Measurements from ENCODE around the gene NEGR1.

NEGR1 gene

GRCh38 chr1:72284084-72284347 is 1.7 kb upstream of the NEGR1 start:
- TF ChIP-seq CTCF (conservative IDR thresholded peaks at IDR 0.05; ENCODE audit: low read length), result no peak
- TF ChIP-seq EZH2phosphoT487 (IDR thresholded peaks at IDR 0.05; ENCODE audit: borderline replicate concordance), result no peak
- H3K9ac ChIP-seq (ENCODE audit: low read depth, low read length, poor library complexity, severe bottlenecking), result peak overlapping the region; percentile 92
- no peaks in the 10 kb centered on the region for H3K9me2 ChIP-seq (replicated peaks; ENCODE audit: low read depth, low read length)
- H3K4me2 ChIP-seq (ENCODE audit: low read depth, low read length, poor library complexity, severe bottlenecking), result peak overlapping the region; percentile 87
- H4K20me1 ChIP-seq (ENCODE audit: insufficient read depth, low read length, poor library complexity, severe bottlenecking), result no peaks in the 10 kb centered on the region
- H3K9me3 ChIP-seq (ENCODE audit: insufficient read depth, low read depth, low read length), result no peaks in the 10 kb centered on the region
- no peaks in the 10 kb centered on the region for H3K36me3 ChIP-seq (ENCODE audit: insufficient read depth, low read length)
- no peaks in the 10 kb centered on the region for H3K79me2 ChIP-seq (ENCODE audit: insufficient read depth, low read length)
- peaks cover 56% of the 10 kb centered on the region for H3K4me1 ChIP-seq (ENCODE audit: insufficient read depth, low read length, poor library complexity, severe bottlenecking)
- H2AFZ ChIP-seq (ENCODE audit: low read length), result peak overlapping the region; percentile 100
- H3K4me3 ChIP-seq (ENCODE audit: low read length, poor library complexity, severe bottlenecking), result peak overlapping the region; percentile 99
- H3K27me3 ChIP-seq (ENCODE audit: insufficient read depth, low read length, poor library complexity, severe bottlenecking), result no peaks in the 10 kb centered on the region
- peaks cover 6% of the 10 kb centered on the region; the same call in 1 of the 2 replicates for H3F3A ChIP-seq (ENCODE audit: low read depth)

GRCh38 chr1:72283307-72284083 is 1.2 kb upstream of the NEGR1 start:
- Histone ChIP-seq H3K9ac (ENCODE audit: low read depth, low read length, poor library complexity, severe bottlenecking) (peak overlapping the region; percentile 92), H3K9me2 (replicated peaks; ENCODE audit: low read depth, low read length) (no peaks in the 10 kb centered on the region), H3K9me3 (ENCODE audit: insufficient read depth, low read depth, low read length) (no peaks in the 10 kb centered on the region), H3F3A (ENCODE audit: low read depth) (peaks cover 6% of the 10 kb centered on the region; the same call in 1 of the 2 replicates), H3K36me3 (ENCODE audit: insufficient read depth, low read length) (no peaks in the 10 kb centered on the region), H3K4me2 (ENCODE audit: low read depth, low read length, poor library complexity, severe bottlenecking) (peak overlapping the region; percentile 87), H3K79me2 (ENCODE audit: insufficient read depth, low read length) (no peaks in the 10 kb centered on the region), H2AFZ (ENCODE audit: low read length) (peak overlapping the region; percentile 100), H4K20me1 (ENCODE audit: insufficient read depth, low read length, poor library complexity, severe bottlenecking) (no peaks in the 10 kb centered on the region), H3K4me1 (ENCODE audit: insufficient read depth, low read length, poor library complexity, severe bottlenecking) (peaks cover 56% of the 10 kb centered on the region), H3K4me3 (ENCODE audit: low read length, poor library complexity, severe bottlenecking) (peak overlapping the region; percentile 99), H3K27me3 (ENCODE audit: insufficient read depth, low read length, poor library complexity, severe bottlenecking) (no peaks in the 10 kb centered on the region)
- no peak for TF ChIP-seq EZH2phosphoT487 (IDR thresholded peaks at IDR 0.05; ENCODE audit: borderline replicate concordance)
- no peak for TF ChIP-seq CTCF (conservative IDR thresholded peaks at IDR 0.05; ENCODE audit: low read length)

- Histone ChIP-seq H3K79me2 (ENCODE audit: insufficient read depth, low read length) (no peaks in the 10 kb centered on the region), H3K36me3 (ENCODE audit: insufficient read depth, low read length) (no peaks in the 10 kb centered on the region), H3K4me2 (ENCODE audit: low read depth, low read length, poor library complexity, severe bottlenecking) (peak overlapping the region; percentile 87), H3K4me3 (ENCODE audit: low read length, poor library complexity, severe bottlenecking) (peak overlapping the region; percentile 99), H3K4me1 (ENCODE audit: insufficient read depth, low read length, poor library complexity, severe bottlenecking) (peaks cover 58% of the 10 kb centered on the region), H2AFZ (ENCODE audit: low read length) (peak overlapping the region; percentile 100), H4K20me1 (ENCODE audit: insufficient read depth, low read length, poor library complexity, severe bottlenecking) (no peaks in the 10 kb centered on the region), H3K9ac (ENCODE audit: low read depth, low read length, poor library complexity, severe bottlenecking) (peak overlapping the region; percentile 92), H3K27me3 (ENCODE audit: insufficient read depth, low read length, poor library complexity, severe bottlenecking) (no peaks in the 10 kb centered on the region), H3K9me2 (replicated peaks; ENCODE audit: low read depth, low read length) (no peaks in the 10 kb centered on the region), H3F3A (ENCODE audit: low read depth) (peaks cover 6% of the 10 kb centered on the region; the same call in 1 of the 2 replicates), H3K9me3 (ENCODE audit: insufficient read depth, low read depth, low read length) (no peaks in the 10 kb centered on the region)
- TF ChIP-seq EZH2phosphoT487 (IDR thresholded peaks at IDR 0.05; ENCODE audit: borderline replicate concordance) (no peak), CTCF (conservative IDR thresholded peaks at IDR 0.05; ENCODE audit: low read length) (no peak)
Observed at GRCh38 chr1:72283022-72283306, 625 bp upstream of the NEGR1 start.

Data from Loucy (cell line).